Colon (tissue), 2 donors: Measurements from ENCODE around the gene PBX4.

Experiments
- FAIRE-seq: peaks from 2 replicates; lab custom pipeline; 2012; peaks lifted over from hg19 to GRCh38; lab: Jason Lieb, UNC
- donor health status: control.
- donor health status: control.

The PBX4 gene

DNA sequence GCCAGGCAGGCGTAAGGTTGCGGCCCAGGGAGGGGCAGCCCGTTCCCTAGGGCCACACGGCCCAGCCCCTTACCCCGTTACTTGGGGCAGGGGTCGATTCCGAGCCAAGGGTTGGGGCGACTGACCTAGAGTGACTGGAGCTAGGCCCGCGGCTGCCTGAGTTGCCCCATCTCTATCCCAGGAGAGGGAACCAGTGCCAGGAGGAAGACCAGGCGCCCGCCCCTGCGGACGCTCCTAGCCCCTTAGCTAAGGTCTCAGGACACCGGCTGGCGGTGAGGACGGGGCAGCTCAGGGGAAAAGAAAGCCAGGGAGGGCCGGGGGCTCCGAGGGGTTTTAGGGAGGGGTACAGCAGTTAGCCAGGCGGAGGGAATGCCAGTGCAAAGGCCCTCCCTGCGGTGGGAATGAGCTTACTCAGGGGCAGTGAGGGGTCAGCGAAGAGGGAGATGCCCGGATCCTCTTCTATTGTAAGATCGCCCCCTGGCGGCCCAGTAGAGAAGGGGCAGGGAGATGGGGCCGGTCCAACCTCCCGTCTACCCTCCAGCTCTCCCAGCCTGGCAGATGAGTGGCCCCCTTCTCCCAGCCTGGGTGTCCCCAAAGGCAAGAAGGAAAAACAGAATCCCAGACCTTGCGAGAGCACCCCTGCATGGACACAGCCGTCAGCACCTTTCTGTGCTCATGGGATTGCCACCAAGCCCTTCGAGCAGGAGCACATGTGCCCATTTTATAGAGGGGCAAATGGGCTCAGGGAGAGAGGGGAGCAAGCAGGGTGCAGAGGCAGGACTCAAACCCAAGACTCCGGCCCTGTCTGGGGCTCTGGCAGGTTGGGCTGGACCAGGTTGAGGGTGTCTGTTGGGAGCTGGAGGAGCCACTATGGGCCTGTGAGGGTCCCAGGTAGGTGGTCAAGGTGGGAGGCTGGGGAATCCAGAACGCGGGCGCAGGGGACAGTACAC, 64.1 kb downstream of the PBX4 start:
- no peak for FAIRE-seq

DNA sequence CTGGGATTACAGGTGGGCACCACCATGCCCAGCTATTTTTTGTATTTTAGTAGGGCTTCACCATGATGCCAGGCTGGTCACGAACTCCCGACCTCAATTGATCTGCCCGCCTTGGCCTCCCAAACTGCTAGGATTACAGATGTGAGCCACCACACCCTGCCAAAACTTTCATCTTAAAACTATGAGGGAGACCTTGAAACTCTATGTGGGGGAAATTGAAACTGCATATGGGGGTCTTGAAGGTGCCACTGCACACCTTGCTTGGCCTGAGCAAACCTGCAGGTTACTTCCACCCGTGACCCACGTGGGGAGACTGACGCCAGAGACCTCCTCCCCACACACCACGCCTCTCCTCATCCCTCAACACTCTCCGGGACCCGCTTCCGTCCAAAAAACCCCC, 64.8 kb downstream of the PBX4 start:
- FAIRE-seq: no peak

- no peak for FAIRE-seq
These were observed 65.7 kb downstream of the PBX4 start for GRCh38 chr19:19552798-19553197.

- FAIRE-seq: no peak
These were observed 66.7 kb downstream of the PBX4 start for GRCh38 chr19:19551853-19552192.

DNA sequence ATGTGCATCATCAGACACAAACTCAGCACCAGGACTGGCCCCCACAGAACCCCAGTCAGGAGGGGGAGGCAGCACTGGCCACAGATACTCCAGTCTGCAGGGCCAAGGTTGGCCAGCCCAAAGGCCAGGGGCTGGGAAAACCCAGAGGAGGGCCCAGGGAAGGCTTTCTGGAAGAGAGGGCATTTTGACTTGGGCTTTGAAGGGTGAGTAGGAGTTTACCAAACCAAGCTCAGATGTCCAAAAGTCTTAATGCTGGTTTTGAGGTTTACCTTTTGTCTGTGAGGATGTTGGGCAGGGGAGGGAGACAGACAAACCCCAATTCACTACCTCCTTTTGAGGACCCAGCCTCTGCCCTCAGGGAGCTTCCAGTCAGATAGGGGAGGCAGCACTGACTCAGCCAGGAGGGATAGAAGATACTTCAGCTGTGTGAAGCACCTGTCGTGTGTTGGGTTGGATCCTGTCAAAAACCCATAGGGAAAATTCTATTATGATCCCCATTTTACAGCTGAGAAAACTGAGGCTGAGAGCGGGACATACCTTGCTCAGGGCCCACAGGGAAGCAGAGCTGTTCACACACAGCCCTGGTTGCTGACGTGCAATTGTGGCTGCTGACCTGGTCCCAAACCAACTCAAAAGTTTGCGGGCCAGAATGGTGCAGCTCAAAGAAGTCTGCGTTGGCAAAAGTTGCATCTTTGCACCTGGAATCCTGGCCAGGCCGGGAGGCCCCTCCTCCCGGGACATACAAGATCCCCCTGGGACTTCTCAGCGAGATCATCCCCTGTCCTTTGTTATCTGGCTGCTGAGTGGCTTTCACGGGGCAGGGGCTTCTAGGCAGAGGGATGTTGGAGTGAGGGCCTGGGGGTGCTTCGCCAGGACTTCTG, 67.3 kb downstream of the PBX4 start:
- no peak for FAIRE-seq

GRCh38 chr19:19550485-19550929, 68.0 kb downstream of the PBX4 start:
- FAIRE-seq: no peak

GRCh38 chr19:19549804-19550464, 68.6 kb downstream of the PBX4 start:
- no peak for FAIRE-seq

DNA sequence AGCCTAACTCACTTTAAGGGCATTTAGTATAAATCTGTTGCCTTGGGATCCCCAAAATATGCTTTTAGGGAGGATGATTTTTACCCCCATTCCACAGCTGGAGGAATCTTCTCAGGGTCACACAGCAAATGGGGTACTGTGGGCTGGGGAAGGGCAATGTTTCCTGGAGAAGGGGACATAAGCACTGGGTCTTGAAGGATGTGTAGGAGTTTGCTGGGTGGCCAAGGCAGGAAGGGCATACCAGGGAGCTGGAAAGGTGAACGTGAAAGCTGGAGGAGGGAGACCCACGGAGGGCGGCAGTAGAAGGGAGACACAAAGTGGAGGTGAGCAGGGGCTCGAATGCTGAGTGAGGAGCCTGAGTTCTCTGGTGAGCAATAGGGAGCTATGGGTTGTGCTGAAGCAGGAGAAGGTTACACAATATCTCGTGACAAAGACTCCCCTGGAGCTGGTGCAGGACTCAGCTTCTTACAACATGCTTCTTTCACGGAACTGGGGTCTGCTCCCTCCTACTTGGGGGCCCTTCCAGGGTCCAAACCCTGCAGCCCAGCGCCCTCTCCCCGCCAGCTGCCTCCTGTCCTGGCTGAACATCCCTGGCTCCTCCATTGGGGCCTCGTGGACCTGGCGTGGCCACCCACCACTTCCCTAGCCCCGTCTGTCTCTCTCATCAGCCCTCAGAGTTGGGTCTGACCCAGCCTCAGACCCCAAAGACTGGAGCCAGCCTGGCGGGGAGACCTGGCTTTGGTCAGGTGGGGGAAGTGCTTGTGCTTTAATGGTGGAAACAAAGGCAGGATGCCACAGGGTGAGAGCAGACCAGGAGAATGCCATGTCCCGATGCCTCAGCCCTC, 69.3 kb downstream of the PBX4 start:
- FAIRE-seq: no peak

DNA sequence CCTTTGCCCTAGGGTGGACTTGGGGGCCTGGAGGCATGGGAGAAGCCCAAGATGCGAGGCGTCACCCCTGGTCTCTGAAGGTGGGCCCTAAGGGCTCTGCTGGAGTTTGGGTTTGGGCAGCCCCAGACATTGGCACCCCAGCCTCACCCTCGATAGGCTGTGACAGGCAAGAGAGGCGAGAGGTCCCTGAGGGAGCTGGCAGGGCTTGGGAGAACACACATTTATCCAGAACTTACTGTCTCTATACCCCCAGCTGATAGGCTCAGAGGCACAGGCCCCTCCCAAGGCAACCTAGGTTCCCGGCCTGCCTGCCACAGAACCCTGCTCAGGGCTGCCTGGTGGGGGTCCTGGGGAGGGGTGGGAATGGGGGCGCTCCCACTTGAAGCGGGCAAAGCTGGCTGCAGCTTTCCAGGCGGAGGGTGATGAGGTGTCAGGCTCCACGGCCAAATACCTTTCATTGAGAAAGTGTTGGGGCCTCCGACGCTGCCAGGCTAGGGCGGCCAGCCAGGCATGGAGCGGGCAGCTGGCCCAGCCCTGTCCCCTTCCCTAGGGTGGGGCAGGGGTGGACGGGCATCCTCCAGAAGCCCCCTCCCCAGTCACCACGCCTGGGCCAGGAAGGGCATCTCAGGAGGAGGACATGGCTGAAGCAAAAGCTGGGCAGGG, 70.7 kb downstream of the PBX4 start:
- FAIRE-seq: no peak

- no peak for FAIRE-seq
These were observed 71.7 kb downstream of the PBX4 start for GRCh38 chr19:19546751-19547162.

DNA sequence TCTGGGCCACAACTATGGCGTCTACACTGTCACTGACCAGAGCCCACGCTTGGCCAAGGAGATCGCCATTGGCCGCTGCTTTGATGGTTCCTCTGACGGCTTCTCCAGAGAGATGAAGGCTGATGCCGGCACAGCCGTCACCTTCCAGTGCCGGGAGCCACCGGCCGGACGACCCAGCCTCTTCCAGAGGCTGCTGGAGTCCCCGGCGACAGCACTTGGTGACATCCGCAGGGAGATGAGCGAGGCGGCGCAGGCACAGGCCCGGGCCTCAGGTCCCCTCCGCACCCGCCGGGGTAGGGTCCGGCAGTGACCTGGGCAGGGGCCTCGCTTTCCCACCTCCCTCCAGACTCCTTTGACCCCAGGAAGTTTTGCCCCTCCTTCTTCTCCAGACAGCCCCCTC, 72.8 kb downstream of the PBX4 start:
- no peak for FAIRE-seq

DNA sequence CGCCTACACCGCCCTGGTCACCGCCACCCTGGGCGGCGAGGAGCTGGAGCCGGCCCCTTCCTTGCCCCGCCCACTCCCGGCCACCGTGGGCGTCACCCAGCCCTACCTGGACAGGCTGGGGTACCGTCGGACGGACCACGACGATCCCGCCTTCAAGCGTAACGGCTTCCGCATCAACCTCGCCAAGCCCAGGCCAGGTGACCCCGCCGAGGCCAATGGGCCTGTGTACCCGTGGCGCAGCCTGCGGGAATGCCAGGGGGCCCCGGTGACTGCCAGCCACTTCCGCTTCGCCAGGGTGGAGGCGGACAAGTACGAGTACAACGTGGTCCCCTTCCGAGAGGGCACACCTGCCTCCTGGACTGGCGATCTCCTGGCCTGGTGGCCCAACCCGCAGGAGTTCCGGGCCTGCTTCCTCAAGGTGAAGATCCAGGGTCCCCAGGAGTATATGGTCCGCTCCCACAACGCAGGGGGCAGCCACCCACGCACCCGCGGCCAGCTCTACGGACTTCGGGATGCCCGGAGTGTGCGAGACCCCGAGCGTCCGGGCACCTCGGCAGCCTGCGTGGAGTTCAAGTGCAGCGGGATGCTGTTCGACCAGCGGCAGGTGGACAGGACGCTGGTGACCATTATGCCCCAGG, 73.4 kb downstream of the PBX4 start:
- FAIRE-seq: no peak

DNA sequence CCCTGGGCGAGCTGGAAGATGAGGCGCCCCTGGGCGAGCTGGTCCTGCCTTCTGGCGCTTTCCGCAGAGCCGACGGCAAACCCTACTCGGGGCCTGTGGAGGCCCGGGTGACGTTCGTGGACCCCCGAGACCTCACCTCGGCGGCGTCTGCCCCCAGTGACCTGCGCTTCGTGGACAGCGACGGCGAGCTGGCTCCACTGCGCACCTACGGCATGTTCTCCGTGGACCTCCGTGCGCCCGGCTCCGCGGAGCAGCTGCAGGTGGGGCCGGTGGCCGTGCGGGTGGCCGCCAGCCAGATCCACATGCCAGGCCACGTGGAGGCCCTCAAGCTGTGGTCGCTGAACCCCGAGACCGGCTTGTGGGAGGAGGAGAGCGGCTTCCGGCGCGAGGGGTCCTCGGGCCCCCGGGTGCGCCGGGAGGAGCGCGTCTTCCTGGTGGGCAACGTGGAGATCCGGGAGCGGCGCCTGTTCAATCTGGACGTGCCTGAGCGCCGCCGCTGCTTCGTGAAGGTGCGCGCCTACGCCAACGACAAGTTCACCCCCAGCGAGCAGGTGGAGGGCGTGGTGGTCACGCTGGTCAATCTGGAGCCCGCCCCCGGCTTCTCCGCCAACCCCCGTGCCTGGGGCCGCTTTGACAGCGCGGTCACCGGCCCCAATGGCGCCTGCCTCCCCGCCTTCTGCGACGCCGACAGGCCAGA, 74.1 kb downstream of the PBX4 start:
- FAIRE-seq: no peak

DNA sequence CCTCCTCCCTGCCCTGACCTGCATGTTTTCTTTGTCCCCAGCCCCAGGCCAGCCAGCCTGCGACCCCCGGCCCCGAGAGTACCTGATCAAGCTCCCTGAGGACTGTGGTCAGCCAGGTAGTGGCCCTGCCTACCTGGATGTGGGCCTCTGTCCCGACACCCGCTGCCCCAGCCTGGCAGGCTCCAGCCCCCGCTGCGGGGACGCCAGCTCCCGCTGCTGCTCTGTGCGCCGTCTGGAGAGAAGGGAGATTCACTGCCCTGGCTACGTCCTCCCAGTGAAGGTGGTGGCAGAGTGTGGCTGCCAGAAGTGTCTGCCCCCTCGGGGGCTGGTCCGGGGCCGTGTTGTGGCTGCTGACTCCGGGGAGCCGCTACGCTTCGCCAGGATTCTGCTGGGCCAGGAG, 74.8 kb downstream of the PBX4 start:
- FAIRE-seq: no peak

DNA sequence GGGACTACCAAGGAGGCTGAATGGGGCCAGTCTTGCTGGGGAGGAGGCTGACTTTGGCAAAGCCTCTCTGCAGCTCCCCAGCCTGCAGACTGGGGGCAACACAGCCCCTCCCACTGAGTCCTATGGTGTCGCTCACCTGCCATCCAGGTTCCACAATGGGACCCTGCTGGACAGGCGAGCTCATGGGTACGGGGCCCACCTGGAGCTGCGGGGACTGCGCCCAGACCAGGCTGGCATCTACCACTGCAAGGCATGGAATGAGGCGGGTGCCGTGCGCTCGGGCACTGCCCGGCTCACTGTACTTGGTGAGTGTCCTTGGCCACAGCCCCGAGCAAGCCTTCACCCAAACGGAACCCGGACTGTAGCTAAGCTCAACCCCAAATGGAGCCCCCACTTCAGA, 75.4 kb downstream of the PBX4 start:
- no peak for FAIRE-seq

- FAIRE-seq: no peak
These were observed 76.0 kb downstream of the PBX4 start for GRCh38 chr19:19542507-19542906.

DNA sequence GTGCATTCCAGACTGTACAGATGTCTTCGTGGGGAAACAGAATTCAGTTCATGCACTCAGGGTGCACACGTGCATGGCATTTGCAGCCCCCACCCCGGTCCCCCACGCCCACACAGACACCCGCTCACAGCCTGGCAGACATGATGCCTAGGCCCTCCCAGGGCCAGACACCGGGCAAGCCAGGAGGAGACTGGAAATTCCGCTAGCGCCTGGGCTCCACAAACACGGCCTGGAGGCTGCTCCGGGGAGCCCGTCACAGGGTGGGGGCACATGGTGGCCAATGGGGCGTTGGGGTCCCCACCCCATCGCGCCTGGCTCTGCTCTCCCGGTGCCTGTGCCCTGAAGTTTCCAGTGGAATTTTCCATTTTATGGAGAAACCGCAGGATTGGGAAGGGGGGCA, 76.9 kb downstream of the PBX4 start:
- FAIRE-seq: no peak

- no peak for FAIRE-seq
These were observed 77.6 kb downstream of the PBX4 start for GRCh38 chr19:19540715-19541515.

DNA sequence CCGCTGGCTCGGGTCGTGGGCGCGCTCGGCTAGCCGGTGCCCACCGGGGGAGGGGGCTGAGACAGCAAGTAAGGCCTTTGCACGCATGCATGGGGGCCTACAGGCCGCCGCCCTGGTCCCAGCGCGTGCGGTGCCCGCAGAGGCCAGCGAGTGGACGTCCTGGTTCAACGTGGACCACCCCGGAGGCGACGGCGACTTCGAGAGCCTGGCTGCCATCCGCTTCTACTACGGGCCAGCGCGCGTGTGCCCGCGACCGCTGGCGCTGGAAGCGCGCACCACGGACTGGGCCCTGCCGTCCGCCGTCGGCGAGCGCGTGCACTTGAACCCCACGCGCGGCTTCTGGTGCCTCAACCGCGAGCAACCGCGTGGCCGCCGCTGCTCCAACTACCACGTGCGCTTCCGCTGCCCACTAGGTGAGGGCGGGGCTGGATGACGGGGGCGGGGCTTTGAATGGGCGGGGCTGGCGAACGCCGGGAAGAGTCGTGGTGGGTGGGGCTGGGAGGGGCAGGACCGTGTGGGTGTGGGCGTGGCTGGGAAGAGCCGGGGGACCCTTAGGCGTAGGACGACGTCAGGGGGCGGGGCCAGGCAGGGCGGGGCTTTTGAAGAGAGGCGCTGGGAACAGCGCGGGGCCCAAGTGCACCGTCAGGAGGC, 78.3 kb downstream of the PBX4 start:
- FAIRE-seq: no peak
